SH-SY5Y (cell line): ENCODE results near the gene FOXK1.

Source experiments
- GATA2 ChIP-seq: IDR thresholded peaks from 2 replicates; pipeline ENCODE4 v1.6.1; 2011; ENCODE audit warnings: mild to moderate bottlenecking, low read depth, low read length
- GATA3 ChIP-seq: IDR thresholded peaks from 2 replicates; pipeline ENCODE4 v1.6.1; 2011; ENCODE audit warnings: low read depth, mild to moderate bottlenecking, low read length, moderate library complexity

DNA sequence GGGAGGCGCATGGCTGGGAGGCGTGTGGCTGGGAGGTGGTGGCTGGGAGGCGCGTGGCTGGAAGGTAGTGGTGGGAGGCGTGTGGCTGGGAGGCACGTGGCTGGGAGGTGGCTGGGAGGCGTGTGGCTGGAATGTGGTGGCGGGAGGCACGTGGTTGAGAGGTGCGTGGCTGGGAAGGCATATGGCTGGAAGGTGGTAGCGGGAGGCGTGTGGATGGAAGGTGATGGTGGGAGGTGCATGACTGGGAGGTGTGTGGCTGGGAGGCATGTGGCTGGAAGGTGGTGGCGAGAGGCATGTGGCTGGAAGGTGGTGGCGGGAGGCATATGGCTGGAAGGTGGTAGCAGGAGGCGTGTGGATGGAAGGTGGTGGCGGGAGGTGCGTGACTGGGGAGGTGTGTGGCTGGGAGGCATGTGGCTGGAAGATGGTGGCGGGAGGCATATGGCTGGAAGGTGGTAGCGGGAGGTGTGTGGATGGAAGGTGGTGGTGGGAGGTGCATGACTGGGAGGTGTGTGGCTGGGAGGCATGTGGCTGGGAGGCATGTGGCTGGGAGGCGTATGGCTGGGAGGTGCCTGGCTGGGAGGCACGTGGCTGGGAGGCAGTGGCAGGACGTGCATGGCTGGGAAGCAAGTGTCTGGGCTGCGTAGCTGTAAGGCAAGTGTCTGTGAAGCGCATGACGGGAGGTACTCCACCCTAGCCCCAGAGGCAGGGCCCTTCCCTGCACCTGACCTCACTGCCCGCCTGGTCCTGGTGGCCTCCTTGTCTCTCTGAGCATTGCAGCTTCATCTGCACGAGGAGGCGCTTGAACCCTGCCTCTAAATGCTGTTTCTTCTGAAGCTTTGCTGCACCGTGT lies 35.1 kb downstream of the FOXK1 start:
- TF ChIP-seq GATA3, result no peak
- no peak for TF ChIP-seq GATA2
